ENCODE measurements around the gene TMC3. TPM values are rescaled to one million over a fixed set of nuclear protein-coding genes. Genes with fewer than 3 reads are reported as not detected.
A peak's percentile ranks its signal among the peaks of the same experiment; 100 is the strongest.

The TMC3 gene
- total RNA-seq, 1 experiment from 2014 or later: not detected

- no peak for DNase-seq (ENCODE audit: low spot score)
- in situ Hi-C loops (cut with HindIII; ENCODE audit: low sequenced_read_pairs): no loop called here
Measured at GRCh38 chr15:81329446-81329845, 44.6 kb downstream of the TMC3 start.

GRCh38 chr15:81327516-81327915, 46.5 kb downstream of the TMC3 start:
- in situ Hi-C loops (cut with HindIII; ENCODE audit: low sequenced_read_pairs): no loop called here

DNA sequence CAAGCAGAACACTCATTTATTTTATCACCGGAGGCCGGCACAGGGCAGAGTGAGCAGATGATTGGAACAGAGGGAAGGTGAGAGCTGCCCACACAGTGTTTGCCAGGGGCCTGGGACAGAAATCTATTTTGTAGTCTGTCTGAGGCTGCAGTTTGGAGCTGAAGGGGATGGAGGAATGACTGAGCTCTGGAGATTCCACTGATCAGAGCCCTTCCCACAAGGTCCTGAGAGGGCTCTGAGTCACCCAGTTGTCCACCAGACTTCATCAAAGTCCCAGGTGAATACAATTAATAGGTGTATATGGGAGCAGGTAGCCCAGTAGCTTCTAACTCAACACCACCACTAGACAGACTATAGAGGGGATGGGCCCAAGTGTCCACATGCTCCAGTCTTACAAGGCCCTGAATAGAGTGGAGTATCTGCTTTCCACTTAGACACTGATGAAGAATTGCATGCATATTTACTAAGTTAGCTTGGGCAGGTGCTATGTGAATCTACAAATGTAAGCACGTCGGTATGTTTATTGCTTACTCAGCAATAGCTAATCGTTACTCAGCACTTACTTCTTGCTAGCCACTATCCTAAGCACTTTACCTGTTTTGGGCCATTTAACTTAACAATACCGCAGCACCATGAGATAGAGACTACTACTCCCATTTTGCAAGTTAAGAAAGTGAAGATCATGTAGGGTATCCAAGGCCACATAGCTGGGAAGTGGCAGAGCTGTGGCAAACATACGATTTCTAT, 47.4 kb downstream of the TMC3 start:
- no peak for DNase-seq (ENCODE audit: low spot score)
- in situ Hi-C loops (cut with HindIII; ENCODE audit: low sequenced_read_pairs): no loop called here

More at GRCh38 chr15:81327516-81327915, 46.5 kb downstream of the TMC3 start:
- DNase-seq (ENCODE audit: low spot score): no peak

GRCh38 chr15:81323944-81324881, 49.8 kb downstream of the TMC3 start, which contains the start of gene STARD5:
Gene STARD5 (minus strand): TSS chr15:81324141. CDS start chr15:81324099, 42 bp downstream.
- in situ Hi-C loops (cut with HindIII; ENCODE audit: low sequenced_read_pairs): no loop called here
- DNase-seq (ENCODE audit: low spot score): peak; percentile 99

GRCh38 chr15:81323559-81323943, 50.5 kb downstream of the TMC3 start:
- DNase-seq (ENCODE audit: low spot score): no peak
- in situ Hi-C loops (cut with HindIII; ENCODE audit: low sequenced_read_pairs): no loop called here

GRCh38 chr15:81322676-81323253, 51.2 kb downstream of the TMC3 start:
- no peak for DNase-seq (ENCODE audit: low spot score)
- in situ Hi-C loops (cut with HindIII; ENCODE audit: low sequenced_read_pairs): no loop called here

GRCh38 chr15:81321667-81322066, 52.3 kb downstream of the TMC3 start:
- DNase-seq (ENCODE audit: low spot score): no peak
- in situ Hi-C loops (cut with HindIII; ENCODE audit: low sequenced_read_pairs): no loop called here

- no peak for DNase-seq (ENCODE audit: low spot score)
- in situ Hi-C loops (cut with HindIII; ENCODE audit: low sequenced_read_pairs): no loop called here
Measured at GRCh38 chr15:81317642-81318017, 56.4 kb downstream of the TMC3 start.

DNA sequence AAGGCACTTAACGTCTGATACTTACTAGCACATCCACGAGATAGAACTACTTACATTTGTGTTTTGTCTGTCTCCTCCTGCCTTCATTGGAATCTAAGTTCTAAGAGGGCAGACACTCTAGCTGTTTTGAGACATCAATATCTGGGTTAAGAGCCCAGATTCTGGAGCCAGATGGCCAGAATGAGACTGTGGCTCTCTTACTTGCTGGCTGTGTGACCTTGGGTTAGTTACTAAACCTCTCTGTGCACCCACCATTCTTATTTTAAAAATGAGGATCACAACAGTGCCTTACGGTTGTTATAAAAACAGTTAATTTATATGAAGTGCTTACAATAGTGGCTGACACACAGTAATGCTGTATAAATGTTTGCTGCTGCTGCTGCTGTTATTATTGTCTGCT, 57.7 kb downstream of the TMC3 start:
- in situ Hi-C loops (cut with HindIII; ENCODE audit: low sequenced_read_pairs): no loop called here
- no peak for DNase-seq (ENCODE audit: low spot score)

GRCh38 chr15:81315452-81316175, 58.4 kb downstream of the TMC3 start:
- in situ Hi-C loops (cut with HindIII; ENCODE audit: low sequenced_read_pairs): no loop called here
- DNase-seq (ENCODE audit: low spot score): peak; percentile 23

DNA sequence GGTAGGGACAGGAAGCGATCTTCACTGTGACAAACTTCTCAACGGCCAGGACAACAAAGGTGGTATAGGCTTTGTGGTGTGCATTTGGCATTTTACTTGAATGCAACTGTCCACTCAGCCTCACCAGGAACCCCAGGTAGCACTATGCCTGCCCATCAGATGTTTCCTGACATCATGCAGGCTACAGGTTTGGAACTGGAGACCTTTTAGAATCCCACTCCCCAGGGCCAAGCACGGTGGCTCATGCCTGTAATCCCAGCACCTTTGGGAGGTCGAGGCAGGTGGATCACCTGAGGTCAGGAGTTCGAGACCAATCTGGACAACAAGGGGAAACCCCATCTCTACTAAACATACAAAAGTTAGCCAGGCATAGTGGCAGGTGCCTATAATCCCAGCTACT, 59.6 kb downstream of the TMC3 start:
- DNase-seq (ENCODE audit: low spot score): peak; percentile 34
- in situ Hi-C loops (cut with HindIII; ENCODE audit: low sequenced_read_pairs): no loop called here

GRCh38 chr15:81313686-81314085, 60.3 kb downstream of the TMC3 start:
- DNase-seq (ENCODE audit: low spot score): no peak
- in situ Hi-C loops (cut with HindIII; ENCODE audit: low sequenced_read_pairs): no loop called here

DNA sequence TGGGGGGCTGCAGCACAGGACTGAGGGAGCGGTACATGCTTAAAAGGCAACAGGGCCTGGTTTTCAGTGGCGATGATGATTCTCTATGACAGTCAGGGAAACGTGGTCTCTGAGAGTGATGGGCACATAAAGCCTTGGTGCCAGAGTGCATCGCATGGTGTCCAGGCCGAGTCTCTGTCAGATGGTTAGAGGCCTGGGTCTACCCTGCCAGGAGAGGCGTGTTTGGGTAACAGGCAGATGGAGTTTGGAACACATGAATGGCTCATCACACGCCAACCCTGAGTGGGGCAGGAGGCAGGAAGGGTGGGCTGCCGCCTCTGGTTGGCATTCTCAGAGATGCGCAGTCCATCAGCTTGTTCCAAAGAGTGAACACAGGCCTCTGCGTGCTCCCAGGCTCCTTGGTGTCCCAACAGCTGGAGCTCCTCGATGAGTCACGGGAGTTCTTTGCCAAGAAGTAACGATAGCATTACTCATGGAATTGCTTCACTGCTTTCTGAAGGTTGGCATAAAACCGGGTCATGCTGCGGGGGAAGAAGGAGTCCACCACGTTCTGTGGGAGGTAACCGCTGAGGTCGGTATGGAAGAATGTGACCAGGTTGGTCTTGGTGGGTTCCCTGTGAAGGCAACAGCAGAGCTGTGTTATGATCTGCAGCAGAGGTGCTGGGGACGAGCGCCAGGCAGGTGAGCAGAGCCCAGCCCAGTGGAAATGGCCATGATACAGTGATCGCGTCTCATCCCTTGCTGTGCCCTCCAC, 61.0 kb downstream of the TMC3 start:
- in situ Hi-C loops (cut with HindIII; ENCODE audit: low sequenced_read_pairs): no loop called here
- DNase-seq (ENCODE audit: low spot score): peak; percentile 43

- in situ Hi-C loops (cut with HindIII; ENCODE audit: low sequenced_read_pairs): no loop called here
- no peak for DNase-seq (ENCODE audit: low spot score)
Measured at GRCh38 chr15:81311752-81312464, 62.1 kb downstream of the TMC3 start.

DNA sequence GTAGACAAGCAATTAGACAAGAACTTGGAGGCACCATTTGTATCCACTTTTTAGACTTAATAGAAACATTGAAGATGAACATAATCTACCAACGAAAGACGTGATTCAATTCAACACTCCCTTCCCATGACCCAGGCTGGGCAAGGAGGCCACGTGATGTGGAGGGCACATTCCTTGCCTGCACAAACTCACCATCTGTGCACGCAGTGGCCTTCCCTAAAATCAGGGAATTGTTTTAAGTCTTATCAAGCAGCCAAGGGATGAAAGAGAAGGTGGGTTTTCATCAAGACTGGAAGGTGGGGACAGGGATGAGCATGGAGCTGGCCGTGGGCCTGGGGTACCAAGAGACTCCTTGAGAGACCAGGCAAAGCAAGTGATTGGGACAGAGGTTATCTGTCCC, 63.5 kb downstream of the TMC3 start:
- no peak for DNase-seq (ENCODE audit: low spot score)
- in situ Hi-C loops (cut with HindIII; ENCODE audit: low sequenced_read_pairs): no loop called here

- DNase-seq (ENCODE audit: low spot score): peak; percentile 67
- in situ Hi-C loops (cut with HindIII; ENCODE audit: low sequenced_read_pairs): no loop called here
Measured at GRCh38 chr15:81309647-81310450, 64.2 kb downstream of the TMC3 start.

DNA sequence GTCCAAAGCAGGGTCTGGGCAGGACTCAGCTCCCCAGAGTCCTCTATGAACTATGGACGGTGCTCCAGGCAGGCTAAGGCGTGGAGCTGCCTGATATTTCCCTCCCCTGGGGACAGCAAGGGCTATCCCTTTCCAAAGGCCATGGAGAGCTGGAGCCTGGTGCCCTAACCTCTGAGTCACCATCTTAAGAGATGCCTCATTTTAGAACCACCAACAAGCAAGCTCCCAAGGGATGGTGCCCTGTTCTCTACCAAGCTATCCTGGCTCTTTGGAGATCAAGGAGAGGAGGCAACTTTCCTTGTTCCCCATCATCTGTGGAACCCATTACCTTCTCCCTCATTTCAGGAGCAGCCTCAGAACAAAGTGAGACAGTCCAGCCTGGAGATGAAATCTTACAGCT, 65.8 kb downstream of the TMC3 start:
- no peak for DNase-seq (ENCODE audit: low spot score)
- in situ Hi-C loops (cut with HindIII; ENCODE audit: low sequenced_read_pairs): no loop called here

Measured in G401 (cell line).